SHP77 treated with DMSO at 0.1 percent for 48 hours (cell line): ENCODE data around the gene LOXL3.

ENCODE experiments used
- DNase-seq: peaks from one replicate; lab custom pipeline; 2025; lab: John Stamatoyannopoulos, UW

LOXL3 gene

DNA sequence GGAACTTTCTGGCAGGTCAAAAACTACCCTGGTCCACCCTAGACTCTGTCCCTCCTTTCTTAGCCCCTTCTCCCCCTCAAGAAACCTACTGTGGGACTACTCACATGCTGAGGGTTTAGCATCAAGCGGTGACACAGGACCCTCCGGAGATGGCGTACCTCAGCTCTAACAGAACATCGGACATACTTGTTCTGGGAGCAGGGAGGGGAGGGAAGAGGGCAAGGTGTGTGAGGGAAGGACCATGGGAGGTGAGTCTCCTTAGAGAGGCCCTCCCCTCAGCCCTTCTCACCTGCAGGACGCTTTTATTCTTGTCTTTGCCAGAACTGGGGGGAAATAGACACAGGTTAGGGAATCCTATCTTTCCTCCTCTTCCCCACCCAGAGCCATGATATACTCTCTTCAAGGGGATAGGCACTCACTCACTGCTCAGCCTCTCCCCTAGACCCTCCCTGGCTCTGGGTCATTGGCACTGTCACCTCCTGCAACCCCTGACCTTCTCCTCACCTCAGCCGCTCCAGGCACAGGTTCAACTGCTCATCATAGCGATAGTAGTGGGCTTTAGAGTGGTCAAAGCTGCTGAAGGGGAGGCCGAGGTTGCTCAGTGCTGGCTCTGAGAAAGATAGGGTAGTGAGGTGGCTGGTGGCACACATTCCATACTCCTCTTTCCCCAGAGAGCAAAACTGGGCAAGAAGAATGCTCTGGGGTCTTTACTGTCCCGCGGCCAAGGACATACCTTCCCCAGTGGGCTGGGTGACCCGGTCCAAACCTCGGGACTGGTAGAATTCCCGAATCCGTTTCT lies 48.1 kb downstream of the LOXL3 start:
- no peak for DNase-seq

DNA sequence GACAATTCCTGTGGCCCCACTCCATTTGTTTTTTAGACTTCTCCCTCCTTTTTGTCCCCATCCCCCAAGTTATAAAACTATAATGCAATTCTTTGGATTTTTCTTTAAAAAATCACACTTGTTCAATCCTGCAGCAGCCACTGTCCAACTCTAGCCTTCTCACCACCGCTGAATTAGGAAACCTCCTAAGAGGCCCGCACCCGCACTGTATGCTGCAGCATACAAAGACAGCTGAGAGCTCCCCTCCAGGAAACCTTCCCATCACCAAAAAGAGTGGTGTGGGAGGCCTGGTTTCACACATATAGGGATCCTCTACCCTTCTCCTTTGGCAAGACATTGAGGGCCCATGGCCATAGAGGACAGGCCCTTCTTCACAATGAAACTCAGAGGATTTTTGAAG lies 49.2 kb downstream of the LOXL3 start:
- DNase-seq, result no peak

GRCh38 chr2:74503506-74504475 lies 50.0 kb downstream of the LOXL3 start:
- DNase-seq, result no peak

DNA sequence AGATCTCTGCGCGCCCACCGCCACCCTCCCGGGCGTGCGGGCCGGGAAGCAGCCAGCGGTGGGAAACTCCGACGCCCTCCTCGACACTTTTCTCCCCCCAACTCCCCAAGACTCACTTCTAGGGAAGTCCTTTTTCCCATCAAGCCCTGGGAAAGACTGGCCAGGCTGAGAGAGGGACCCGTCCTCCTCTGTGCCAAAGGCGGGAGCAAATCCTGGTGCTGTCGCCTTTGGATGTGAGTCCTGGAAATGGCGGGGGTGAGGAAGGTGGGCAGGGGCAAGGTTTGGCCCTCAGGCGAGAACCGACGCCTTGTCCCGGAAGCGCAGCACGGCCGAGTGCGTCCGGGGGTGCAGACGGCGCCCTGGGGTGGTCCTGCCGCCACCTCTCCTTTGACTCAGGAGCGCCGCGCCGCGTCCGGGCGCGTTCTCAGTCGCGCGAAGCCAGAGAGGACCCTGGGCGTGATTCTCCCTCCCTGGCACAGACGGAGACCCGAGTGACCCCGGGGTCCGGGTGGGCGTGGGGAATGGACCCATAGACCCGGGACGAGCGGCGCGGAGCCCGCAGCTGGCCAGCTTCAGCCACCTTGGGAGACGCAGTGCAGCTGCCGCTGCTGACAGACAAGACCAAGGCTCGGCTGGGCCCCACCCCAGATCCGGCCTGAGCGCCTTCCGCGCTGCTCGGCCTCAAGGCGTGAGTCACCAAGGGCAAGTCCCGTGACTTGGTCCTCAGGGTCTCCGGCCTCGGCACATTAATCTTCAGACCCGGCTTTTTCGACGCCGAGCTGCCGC lies 50.8 kb downstream of the LOXL3 start:
- no peak for DNase-seq

DNA sequence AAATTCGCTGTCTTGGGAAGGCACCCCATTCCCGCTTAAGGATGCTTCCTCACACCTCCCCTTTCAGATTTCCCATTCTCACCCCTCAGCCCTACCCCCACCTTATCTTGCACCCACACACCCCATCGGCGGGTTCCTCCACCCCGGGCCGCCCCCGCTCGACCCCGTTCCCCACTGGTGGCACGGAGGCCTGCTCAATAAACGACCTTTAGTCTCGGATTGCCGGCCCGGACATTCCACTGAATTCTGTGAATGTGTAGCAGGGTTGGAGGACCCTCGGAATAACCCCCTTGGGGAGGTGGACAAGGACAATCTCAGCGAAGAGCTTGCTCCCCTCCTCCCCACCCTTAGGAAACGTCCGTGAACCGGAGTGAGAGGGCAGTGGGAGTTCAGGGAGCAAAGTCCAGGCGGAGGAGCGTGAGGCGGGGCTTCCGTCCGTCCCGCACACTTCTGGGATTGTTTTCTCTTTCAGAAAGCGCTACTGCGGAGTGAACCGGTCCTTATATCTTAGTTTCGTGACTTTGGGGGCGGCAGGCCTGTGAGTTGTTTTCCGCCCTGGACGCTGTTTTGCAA lies 51.5 kb downstream of the LOXL3 start:
- DNase-seq, result no peak

DNA sequence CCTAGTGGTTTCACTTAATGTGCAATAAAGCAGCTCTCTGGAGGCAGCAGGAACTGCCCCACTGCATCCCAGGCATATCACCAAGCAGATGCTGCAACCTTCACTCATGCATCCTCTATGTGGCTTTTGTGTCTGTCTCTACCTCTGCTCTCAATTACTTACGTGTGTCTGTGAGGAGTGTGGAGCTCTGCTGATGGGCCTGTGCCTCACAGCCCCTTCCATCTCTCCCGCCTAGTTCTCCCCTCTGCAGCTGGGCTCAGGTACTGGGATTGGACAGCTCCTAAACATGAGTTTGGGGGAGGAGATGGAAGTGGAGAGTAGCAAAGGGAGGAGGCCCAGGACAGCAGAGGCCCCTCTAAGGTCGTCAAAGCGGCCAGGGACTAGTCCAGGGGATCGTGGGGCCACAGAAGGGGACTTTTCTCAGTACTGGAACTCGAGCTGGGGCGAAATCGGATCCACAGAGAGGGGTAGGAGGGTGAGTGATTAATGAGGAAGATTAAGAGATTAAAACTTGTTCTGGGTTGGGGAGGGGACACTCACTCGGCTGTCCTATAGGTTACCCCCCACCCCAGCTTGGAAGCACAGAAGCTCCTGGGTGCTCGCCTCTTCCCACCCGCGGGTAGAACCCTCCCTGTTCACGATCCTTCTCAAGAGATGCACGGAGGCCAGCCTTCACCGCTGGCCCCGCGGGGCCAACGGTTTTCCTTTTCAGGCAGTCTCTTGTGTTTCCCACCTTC lies 52.2 kb downstream of the LOXL3 start:
- DNase-seq, result no peak

DNA sequence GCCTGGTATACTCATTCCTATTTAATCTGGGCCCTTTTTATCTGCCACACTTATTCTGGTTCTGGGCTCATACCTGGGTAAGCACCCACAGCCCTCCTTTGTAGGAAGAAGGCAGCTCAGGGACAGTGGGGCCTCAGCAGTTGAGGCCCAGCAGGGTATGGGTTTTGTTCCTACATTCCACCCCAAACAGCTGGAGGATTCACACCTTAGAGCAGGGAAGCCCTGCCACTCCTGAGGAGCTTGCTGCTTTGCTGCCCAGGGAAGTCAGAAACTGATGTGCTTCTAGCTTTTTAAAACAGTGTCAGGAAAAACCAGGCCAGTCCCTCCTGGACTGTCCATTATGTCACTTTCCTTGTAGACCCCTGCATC lies 53.2 kb downstream of the LOXL3 start:
- DNase-seq, result no peak

- DNase-seq, result no peak
Observed at GRCh38 chr2:74499940-74500577, 53.7 kb downstream of the LOXL3 start.

- DNase-seq, result no peak
Observed at GRCh38 chr2:74499267-74499939, 54.3 kb downstream of the LOXL3 start, which contains the start of gene LBX2. TSS of gene LBX2 (minus strand) at chr2:74499603. CDS start at chr2:74499537, 66 bp downstream.

- no peak for DNase-seq
Observed at GRCh38 chr2:74498500-74499266, 55.1 kb downstream of the LOXL3 start.

DNA sequence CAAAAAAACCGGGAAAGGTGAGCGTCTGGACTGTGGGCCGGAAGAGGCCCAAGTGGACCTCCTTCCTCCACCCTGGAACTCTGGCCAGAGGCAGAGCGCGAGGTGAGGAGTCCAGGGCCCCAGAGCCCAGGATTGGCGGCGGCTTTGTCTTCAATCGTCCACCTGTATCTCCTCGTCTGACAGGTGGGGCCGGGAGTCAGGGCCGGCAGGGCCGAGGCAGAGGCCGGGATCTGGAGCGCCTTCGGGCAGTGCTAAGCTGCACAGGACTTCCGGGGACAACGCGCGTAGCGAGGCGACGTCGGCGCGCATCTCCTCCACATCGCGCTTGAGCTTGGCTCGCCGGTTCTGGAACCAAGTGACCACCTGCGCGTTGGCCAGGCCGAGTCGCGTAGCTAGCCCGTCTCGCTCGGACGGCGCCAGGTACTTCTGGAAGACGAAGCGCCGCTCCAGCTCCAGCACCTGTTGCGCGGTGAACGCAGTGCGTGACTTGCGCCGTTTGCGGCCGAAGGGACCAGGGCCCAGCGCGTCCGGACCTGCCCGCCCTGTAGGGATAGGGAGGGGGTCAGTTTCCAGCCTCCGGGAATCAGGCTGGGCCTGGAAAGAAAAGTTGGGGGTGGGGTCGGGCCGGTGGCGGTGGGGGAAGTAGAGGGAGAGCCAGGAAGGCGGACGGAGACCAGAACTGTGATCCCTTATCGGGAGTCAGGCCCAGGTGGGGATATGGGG lies 55.8 kb downstream of the LOXL3 start:
- DNase-seq, result no peak

GRCh38 chr2:74496997-74497776 lies 56.6 kb downstream of the LOXL3 start:
- DNase-seq, result no peak

- no peak for DNase-seq
Observed at GRCh38 chr2:74495440-74495839, 58.3 kb downstream of the LOXL3 start.

DNA sequence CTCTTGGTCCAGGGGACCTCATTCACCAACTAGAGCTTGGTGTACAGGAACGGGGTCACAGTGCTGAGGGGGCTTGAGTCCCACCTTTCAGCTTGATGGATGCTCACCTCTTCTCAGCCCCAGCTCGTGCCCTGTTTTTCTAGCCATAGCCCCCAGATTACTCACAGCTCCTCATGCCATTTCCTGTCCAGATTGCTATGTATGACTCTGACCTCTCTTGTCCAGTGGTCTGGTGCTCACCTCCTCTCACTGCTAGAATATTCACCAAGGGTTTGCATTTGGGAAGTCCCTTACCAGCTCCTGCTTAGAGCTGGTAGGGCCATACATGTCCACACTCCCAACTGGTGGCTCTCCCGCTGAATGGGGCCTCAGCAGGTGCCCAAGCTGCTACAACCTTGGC lies 60.2 kb downstream of the LOXL3 start:
- no peak for DNase-seq

DNA sequence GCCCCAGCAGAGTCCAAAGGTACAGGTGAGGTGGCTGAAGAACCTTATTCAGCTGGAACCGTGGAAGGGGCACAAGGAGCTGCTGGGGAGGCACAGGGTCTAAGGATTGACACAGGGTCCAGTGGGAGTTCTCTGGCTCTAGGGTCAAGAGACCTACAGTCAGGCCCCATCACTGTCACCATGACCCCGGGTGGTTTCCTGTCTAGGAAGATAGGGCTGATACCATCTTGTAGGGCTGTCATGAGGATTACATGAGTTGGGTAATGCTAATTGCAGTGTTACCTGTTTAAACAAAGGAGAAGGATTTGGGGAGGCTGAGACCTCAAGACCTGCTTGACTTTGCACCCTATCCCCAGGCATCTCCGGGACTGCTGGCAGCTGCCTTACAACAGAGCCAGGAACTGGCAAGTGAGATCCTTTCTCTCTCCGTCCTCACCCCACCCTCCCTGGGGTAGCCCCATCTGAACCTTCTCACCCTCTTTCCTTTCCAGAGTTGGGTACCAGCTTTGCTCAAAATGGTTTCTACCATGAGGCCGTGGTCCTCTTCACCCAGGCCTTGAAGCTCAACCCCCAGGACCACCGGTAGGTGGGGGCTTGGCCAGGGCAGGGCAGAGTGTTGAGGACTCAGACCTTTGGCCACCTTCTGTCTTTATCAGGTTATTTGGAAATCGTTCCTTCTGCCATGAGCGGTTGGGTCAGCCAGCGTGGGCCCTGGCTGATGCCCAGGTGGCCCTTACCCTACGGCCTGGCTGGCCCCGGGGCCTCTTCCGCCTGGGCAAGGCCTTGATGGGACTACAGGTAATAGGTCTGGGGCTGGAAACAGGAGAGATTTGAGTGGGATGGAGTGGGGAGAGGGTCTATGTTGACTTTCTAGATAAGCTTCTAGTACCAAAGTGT lies 61.8 kb downstream of the LOXL3 start:
- DNase-seq, result no peak

DNA sequence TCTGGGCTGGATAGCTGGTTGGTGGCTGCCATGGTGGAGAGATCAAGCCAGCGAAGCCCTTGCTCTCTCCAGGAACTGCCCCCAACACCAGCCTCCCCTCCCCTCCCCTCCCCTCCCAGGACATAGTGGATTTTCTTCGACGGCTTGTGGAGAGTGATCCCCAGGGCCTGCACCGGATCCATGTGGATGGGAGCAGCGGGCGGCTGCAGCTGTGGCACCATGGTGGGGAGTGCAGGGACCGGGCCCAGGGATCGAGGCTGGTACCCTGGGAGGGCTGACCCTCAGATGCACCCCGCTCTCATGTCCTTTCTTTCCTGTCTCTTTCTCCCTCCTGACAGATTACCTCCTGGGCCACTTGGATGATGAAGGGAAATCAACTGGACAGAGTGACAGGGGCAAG lies 63.8 kb downstream of the LOXL3 start:
- DNase-seq, result no peak
